ENCODE measurements around the gene GSPT2. TPM values are rescaled to one million over a fixed set of nuclear protein-coding genes. Genes with fewer than 3 reads are reported as not detected.
"Not testable (repeated sequence)": the region's sequence is repeated elsewhere in the genome, so short reads cannot be mapped to it uniquely, and the experiment has no call there.

Gene GSPT2
- total RNA-seq, 1 experiment from 2014 or later, result 7.0 TPM

DNA sequence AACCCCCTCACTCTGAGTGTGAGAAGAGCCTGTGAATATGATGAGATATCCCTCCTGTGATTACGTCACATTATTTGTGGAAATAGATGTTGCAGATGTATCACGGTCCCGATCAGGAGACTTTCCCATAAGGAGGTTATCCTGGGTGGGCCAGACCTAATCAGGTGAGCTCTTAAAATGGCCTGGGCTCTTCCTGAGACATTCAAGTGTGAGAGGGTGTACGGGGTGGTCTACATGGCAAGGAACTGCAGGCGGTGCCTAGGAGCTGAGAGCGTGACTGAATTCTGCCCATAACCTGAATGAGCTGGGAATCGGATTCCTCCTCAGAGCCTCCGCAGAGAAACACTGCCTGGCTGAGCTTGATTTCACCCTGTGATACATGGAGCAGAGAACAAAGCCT lies 45.8 kb upstream of the GSPT2 start:
- POLR2A ChIA-PET (ENCODE audit: unreplicated experiment), result no interaction called here
- TF ChIP-seq EZH2phosphoT487 (IDR thresholded peaks at IDR 0.05; ENCODE audit: borderline replicate concordance, low read length) (no peak), EZH2 (IDR thresholded peaks at IDR 0.05; ENCODE audit: low read length, unreplicated experiment) (no peak)
- TF ChIP-seq, protein P1, sequence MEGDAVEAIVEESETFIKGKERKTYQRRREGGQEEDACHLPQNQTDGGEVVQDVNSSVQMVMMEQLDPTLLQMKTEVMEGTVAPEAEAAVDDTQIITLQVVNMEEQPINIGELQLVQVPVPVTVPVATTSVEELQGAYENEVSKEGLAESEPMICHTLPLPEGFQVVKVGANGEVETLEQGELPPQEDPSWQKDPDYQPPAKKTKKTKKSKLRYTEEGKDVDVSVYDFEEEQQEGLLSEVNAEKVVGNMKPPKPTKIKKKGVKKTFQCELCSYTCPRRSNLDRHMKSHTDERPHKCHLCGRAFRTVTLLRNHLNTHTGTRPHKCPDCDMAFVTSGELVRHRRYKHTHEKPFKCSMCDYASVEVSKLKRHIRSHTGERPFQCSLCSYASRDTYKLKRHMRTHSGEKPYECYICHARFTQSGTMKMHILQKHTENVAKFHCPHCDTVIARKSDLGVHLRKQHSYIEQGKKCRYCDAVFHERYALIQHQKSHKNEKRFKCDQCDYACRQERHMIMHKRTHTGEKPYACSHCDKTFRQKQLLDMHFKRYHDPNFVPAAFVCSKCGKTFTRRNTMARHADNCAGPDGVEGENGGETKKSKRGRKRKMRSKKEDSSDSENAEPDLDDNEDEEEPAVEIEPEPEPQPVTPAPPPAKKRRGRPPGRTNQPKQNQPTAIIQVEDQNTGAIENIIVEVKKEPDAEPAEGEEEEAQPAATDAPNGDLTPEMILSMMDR (conservative IDR thresholded peaks at IDR 0.05; ENCODE audit: low read depth, low read length), result no peak

DNA sequence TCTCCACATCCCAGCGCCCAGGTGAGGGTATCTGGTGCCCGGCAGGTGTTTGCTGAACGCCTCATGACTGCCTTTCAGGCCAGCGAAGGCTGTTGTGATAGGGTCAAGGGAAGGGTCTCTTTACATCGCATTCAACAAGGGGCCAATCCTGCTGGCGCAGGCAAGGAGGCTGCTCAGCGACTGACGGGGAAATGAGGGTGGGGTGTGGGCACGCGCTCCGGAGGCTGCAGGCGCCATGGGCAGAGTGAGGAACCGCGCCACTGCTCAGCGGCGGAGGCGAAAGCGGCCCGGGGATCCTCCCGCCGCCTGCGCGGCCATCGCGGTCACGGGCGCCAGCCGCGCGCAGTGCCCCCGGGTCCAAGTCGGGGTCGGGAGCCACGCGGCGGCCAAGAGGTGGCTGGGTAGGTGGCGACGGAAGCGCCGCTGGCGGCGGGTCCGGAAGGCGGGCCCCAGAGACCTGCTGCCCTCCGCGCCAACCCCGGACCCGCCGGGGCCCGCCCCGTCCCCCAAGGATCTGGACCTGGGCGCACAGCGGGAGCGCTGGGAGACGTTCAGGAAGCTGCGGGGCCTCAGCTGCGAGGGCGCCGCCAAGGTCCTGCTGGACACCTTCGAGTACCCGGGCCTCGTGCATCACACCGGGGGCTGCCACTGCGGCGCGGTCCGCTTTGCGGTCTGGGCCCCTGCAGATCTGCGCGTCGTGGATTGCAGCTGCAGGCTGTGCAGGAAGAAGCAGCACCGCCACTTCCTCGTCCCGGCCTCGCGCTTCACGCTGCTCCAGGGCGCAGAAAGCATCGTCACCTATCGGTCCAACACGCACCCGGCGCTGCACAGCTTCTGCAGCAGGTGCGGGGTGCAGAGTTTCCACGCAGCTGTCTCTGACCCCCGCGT lies 32.7 kb upstream of the GSPT2 start, which contains the start of gene CENPVL1:
Gene CENPVL1 (plus strand): TSS at position 236 of the 888 bp plus-strand sequence. CDS start 0 bp downstream, at position 236.
- H3F3A ChIP-seq (ENCODE audit: low read length, unreplicated experiment); H2AFZ ChIP-seq (ENCODE audit: low read length); BruUV-seq (replicated peaks); ATAC-seq; H3K79me2 ChIP-seq (ENCODE audit: low read length); H3K4me1 ChIP-seq (ENCODE audit: insufficient read depth, low read length); POLR2A ChIA-PET (ENCODE audit: unreplicated experiment); H4K20me1 ChIP-seq (ENCODE audit: low read length); H3K4me2 ChIP-seq (ENCODE audit: low read length); DNase-seq; H3K9me2 ChIP-seq (replicated peaks; ENCODE audit: low read length); H3K4me3 ChIP-seq (ENCODE audit: low read length); intact Hi-C loops (cut with micrococcal nuclease); CTCF ChIA-PET; H3K9me3 ChIP-seq (ENCODE audit: low read length); H3K36me3 ChIP-seq (ENCODE audit: low read depth, low read length); H3K9ac ChIP-seq (ENCODE audit: low read length); H3K27me3 ChIP-seq (ENCODE audit: low read length); H3K27ac ChIP-seq (ENCODE audit: low read length): not testable (repeated sequence)

More for the DNA sequence above, 45.8 kb upstream of the GSPT2 start:
- no peaks in the 10 kb centered on the region for H3F3A ChIP-seq (ENCODE audit: low read length, unreplicated experiment)
- no peak overlapping the region for H3K27ac ChIP-seq (ENCODE audit: low read length)
- H3K9me3 ChIP-seq (ENCODE audit: low read length), result no peaks in the 10 kb centered on the region
- H3K4me1 ChIP-seq (ENCODE audit: insufficient read depth, low read length), result no peaks in the 10 kb centered on the region
- H3K36me3 ChIP-seq (ENCODE audit: low read depth, low read length), result no peaks in the 10 kb centered on the region
- no peak overlapping the region for H3K4me2 ChIP-seq (ENCODE audit: low read length)
- H2AFZ ChIP-seq (ENCODE audit: low read length), result no peak overlapping the region
- CTCF ChIA-PET, result no interaction called here
- no TSS peak for BruUV-seq (replicated peaks)
- H3K4me3 ChIP-seq (ENCODE audit: low read length), result no peak overlapping the region
- no peaks in the 10 kb centered on the region for H3K9me2 ChIP-seq (replicated peaks; ENCODE audit: low read length)
- DNase-seq (no peak), ATAC-seq (no peak)
- no peaks in the 10 kb centered on the region for H3K79me2 ChIP-seq (ENCODE audit: low read length)
- H4K20me1 ChIP-seq (ENCODE audit: low read length), result no peaks in the 10 kb centered on the region
- no peak overlapping the region for H3K9ac ChIP-seq (ENCODE audit: low read length)
- intact Hi-C loops (cut with micrococcal nuclease), result no loop called here
- H3K27me3 ChIP-seq (ENCODE audit: low read length), result peaks cover 37% of the 10 kb centered on the region

DNA sequence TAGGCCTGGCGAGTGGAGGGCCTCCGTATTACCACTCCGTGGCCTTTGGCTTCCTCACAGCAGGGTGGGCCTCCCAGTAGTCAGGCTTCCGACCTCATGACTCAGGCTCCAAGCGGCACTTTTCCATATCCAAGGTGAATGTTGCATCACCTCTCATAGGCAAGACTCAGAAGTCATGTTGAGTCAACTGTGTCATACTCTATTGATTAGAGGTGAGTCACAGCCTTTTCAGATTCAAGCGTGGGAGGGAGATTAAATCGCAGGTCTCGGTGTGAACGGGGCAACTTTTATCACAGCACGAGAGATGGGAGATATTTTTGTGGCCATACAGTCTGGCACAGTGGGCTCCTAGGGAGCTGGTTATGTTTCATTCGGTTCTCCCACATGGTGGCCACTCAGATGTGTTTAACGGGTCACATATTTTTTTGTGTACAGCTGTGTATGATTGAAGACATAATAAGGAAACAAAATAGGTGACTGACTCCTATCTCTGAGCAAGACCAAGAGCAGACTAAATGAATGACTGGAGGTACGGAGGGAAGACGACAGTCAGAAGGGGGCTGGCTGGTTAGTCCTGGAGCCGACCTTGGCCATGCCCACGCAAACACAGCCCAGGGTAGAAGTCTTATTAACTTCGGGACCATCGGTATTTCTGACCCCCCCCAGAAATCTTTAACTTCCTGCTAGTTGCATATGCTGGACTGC lies 30.1 kb upstream of the GSPT2 start:
- H3K9me3 ChIP-seq (ENCODE audit: low read length); H2AFZ ChIP-seq (ENCODE audit: low read length); H3K9me2 ChIP-seq (replicated peaks; ENCODE audit: low read length); H3K9ac ChIP-seq (ENCODE audit: low read length); POLR2A ChIA-PET (ENCODE audit: unreplicated experiment); CTCF ChIA-PET; H3K4me2 ChIP-seq (ENCODE audit: low read length); H3K27me3 ChIP-seq (ENCODE audit: low read length); intact Hi-C loops (cut with micrococcal nuclease); H3K4me3 ChIP-seq (ENCODE audit: low read length); DNase-seq; H3K36me3 ChIP-seq (ENCODE audit: low read depth, low read length); H3K4me1 ChIP-seq (ENCODE audit: insufficient read depth, low read length); H3K27ac ChIP-seq (ENCODE audit: low read length); H3F3A ChIP-seq (ENCODE audit: low read length, unreplicated experiment); BruUV-seq (replicated peaks); H3K79me2 ChIP-seq (ENCODE audit: low read length); H4K20me1 ChIP-seq (ENCODE audit: low read length): not testable (repeated sequence)
- ATAC-seq, result peak; percentile 38; the same call in 1 of the 2 replicates

All from PC-3 (cell line).